RWPE1 (cell line): ENCODE results near the gene MAPKAPK2.
"Not testable (repeated sequence)": the region's sequence is repeated elsewhere in the genome, so short reads cannot be mapped to it uniquely, and the experiment has no call there.

ENCODE experiments used
- CTCF ChIA-PET: fragments of 350-600 bp; sonication (Branson Sonifier 250); formaldehyde crosslinking; extraction: SDS; loops from one replicate; lab custom pipeline; 2021; lab: Yijun Ruan, JAX
- POLR2A ChIA-PET: fragments of 400-600 bp; formaldehyde crosslinking; extraction: SDS; loops from one replicate; lab custom pipeline; 2020; ENCODE audit warnings: antibody characterized with exemption; ENCODE audit not compliant: low non-redundant PET; lab: Yijun Ruan, JAX
- DNase-seq: peaks from one replicate; pipeline ENCODE4 v3.0.0; 2012; ENCODE audit warnings: low spot score
- H3K27ac ChIP-seq: fragments of 450-650 bp; 2 replicates; pipeline ENCODE4 v1.5.1; 2017
- CTCF ChIP-seq: fragments of 450-650 bp; conservative IDR thresholded peaks from 2 replicates; pipeline ENCODE4 v1.5.1; 2017; ENCODE audit warnings: low read depth, mild to moderate bottlenecking

Gene MAPKAPK2

DNA sequence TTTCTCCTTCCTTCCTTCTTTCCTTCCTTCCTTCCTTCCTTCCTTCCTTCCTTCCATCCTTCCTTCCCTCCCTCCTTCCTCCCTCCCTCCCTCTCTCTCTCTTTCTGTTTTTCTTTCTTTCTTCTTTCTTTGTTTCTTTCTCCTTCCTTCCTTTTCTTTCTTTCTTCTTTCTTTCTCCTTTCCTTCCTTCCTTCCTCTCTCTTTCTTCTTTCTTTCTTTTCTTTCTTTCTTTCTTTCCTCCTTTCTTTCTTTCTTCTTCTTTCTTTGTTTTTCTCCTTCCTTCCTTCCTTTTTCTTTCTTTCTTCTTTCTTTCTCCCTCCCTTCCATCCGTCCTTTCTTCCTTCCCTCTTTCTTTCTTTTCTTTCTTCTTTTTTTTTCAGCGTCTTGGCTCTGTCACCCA is 67.8 kb downstream of the MAPKAPK2 start:
- POLR2A ChIA-PET, result no interaction called here
- no peak overlapping the region for H3K27ac ChIP-seq
- no peak for TF ChIP-seq CTCF
- CTCF ChIA-PET, result interaction anchor here (0.9 kb wide), 1 partner anchor 45 kb away, joined by 3 read pairs; no protein-coding TSS in a partner anchor
- DNase-seq, result no peak

GRCh38 chr1:206753141-206753540 is 68.4 kb downstream of the MAPKAPK2 start:
- ChIA-PET POLR2A (no interaction called here), CTCF (interaction anchor here (0.6 to 0.9 kb wide), 4 partner anchors 23 to 208 kb away, joined by 3 read pairs; no protein-coding TSS in a partner anchor)
- no peak overlapping the region for H3K27ac ChIP-seq
- TF ChIP-seq CTCF, result no peak
- DNase-seq, result no peak

DNA sequence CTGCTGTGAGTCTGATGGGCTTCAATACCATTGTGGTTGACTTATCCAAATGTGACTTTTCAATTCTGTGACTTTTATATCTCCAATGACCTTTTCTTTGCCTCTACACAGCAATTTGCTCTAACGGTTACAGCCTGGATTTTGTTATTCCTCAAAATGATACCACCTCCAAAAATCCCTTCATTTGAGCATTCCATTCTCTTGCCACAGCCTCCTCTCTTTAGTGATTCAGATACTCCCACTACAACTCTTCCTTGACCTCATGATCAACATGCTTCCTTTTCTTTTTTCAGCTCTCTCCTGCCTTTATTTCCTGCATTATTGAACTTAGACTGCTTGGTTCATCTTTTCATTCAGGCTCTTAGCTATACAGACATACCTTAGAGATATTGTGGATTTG is 69.3 kb downstream of the MAPKAPK2 start:
- no peak for DNase-seq
- TF ChIP-seq CTCF, result no peak
- H3K27ac ChIP-seq, result no peak overlapping the region
- ChIA-PET CTCF (interaction anchor here (0.6 kb wide), 1 partner anchor 24 kb away, joined by 3 read pairs; no protein-coding TSS in a partner anchor), POLR2A (no interaction called here)

DNA sequence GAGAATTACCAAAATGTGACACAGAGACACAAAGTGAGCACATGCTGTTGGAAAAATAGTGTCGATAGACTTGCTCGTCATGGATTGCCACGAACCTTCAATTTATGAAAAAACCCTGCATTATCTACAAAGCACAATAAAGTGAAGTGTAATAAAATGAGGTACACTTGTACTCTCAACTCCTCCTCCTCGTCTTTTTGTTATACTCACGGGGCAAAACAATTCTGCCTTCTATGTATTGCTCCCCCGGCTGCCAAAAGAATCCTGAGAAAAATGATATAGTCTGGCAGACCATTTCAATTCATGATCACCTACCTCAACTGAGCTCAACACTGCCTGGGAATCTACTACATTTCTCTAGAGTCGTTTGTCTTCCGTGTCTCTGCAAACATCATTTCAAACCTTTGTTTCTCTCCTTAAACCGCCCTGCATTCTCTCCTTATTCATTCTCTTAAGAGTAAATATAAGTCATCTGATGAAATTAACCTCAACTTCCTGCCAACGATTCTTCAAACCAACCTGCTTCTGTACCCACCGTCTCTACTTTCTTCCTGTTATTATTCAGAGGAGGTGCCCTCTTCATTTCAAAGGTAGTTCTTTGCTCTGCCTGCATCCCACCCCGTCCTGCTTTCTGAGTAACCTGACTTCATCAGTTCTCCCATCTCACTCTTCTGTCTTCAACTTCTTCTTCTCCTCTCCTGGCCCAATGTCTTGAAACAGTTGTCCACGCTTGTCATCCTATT is 73.0 kb downstream of the MAPKAPK2 start:
- no peak for DNase-seq
- TF ChIP-seq CTCF, result no peak
- ChIA-PET CTCF (interaction anchor here (1.0 kb wide), 1 partner anchor 10 kb away, joined by 3 read pairs; no protein-coding TSS in a partner anchor), POLR2A (no interaction called here)
- H3K27ac ChIP-seq, result no peak overlapping the region

DNA sequence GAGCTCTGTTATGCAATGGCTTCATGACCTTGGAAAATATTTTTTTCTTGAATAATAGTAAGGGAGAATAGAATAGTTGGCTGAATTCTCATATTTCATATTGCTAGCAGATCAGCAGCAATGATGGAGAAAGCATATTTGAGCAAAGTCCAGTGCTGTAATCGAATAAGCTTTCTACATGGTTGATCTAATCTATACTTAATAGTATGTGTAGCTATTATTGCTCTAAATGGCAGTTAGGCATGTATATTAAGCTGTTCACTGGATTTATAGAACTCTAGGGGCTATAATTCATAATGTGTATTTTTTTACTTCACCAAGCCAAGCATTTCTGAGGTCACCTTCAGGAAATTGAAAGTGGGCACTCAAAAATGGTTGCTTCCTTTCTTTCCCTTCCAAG is 75.9 kb downstream of the MAPKAPK2 start:
- ChIA-PET POLR2A (no interaction called here), CTCF (no interaction called here)
- H3K27ac ChIP-seq, result no peak overlapping the region
- no peak for DNase-seq
- TF ChIP-seq CTCF, result no peak

DNA sequence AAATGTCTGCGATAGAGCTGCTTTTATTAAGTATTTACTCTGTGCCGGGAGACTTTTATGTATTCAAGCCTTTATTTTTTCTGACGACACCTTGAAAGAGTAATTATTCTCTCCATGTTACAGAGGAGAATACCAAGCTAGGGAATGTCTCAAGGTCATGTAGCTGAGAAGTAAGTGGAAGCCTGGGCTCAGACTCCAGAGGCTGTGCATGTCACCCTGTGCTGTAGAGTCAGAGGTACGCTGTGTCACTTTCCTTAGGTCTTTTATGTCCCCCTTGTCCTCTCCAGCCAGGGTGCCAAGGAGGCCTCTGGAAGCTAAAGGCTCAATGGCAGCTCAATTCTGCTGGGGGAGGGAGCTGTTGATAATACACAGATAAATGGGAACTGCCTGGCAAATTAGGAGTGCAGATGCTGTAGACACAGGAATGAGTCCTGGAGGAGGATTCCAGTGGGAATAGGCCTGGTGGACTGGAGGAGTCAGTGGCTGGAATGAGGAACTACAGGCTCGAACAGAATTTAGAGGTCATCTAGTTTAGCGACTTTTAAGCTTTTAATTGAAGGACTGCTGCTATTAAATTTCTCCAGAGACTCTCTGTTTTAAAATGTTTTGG is 76.6 kb downstream of the MAPKAPK2 start:
- no peak overlapping the region for H3K27ac ChIP-seq
- DNase-seq, result no peak
- POLR2A ChIA-PET, result no interaction called here
- no peak for TF ChIP-seq CTCF
- CTCF ChIA-PET, result interaction anchor here (0.6 to 1.1 kb wide), 3 partner anchors 60 to 219 kb away, joined by 3 read pairs; partner anchors contain the start of gene DYRK3

- CTCF ChIA-PET, result interaction anchor here (0.6 to 1.8 kb wide), 3 partner anchors 35 to 135 kb away, joined by 3 to 4 read pairs (median 3); no protein-coding TSS in a partner anchor
- H3K27ac ChIP-seq, POLR2A ChIA-PET, DNase-seq: not testable (repeated sequence)
These were observed 78.1 kb downstream of the MAPKAPK2 start for GRCh38 chr1:206762741-206763364.

- DNase-seq, POLR2A ChIA-PET, H3K27ac ChIP-seq: not testable (repeated sequence)
- CTCF ChIA-PET, result interaction anchor here (0.5 kb wide), 1 partner anchor 42 kb away, joined by 3 read pairs; no protein-coding TSS in a partner anchor
These were observed 81.1 kb downstream of the MAPKAPK2 start for GRCh38 chr1:206765771-206766170.
